Activated B cell treated with CpG ODN at 0.5 μM for 24 hours (primary cell): ENCODE data around the gene RBMS3. TPM values are rescaled to one million over a fixed set of nuclear protein-coding genes. Genes with fewer than 3 reads are reported as not detected.

ENCODE experiments used
- ATAC-seq: fragments of 200-7000 bp; cut with Tn5 transposase; one replicate; pipeline ENCODE4 v1.10.0; 2021; ENCODE audit warnings: low read depth, mild to moderate bottlenecking, moderate library complexity
- CTCF ChIA-PET: fragments of 350-600 bp; sonication (Branson Sonifier 250); formaldehyde crosslinking; loops from one replicate; lab custom pipeline; 2021; ENCODE audit warnings: antibody characterized with exemption; lab: Charles Lee
- POLR2A ChIA-PET: fragments of 350-600 bp; sonication (Branson Sonifier 250); formaldehyde crosslinking; loops from one replicate; lab custom pipeline; 2021; ENCODE audit warnings: antibody characterized with exemption; lab: Charles Lee
- DNase-seq: peaks from one replicate; pipeline ENCODE4 v3.0.0; 2022
- H3K27ac Mint-ChIP-seq: one replicate; pipeline ENCODE4 v1.8.0; 2020; ENCODE audit warnings: mixed read lengths
- H3K27me3 Mint-ChIP-seq: one replicate; pipeline ENCODE4 v1.8.0; 2021; ENCODE audit warnings: mixed read lengths
- H3K36me3 Mint-ChIP-seq: one replicate; pipeline ENCODE4 v1.8.0; 2021; ENCODE audit warnings: low read depth, mixed read lengths
- H3K4me1 Mint-ChIP-seq: one replicate; pipeline ENCODE4 v1.8.0; 2021; ENCODE audit warnings: mixed read lengths
- H3K4me3 Mint-ChIP-seq: one replicate; pipeline ENCODE4 v1.8.0; 2020; ENCODE audit warnings: mild to moderate bottlenecking, mixed read lengths
- H3K9me3 Mint-ChIP-seq: one replicate; pipeline ENCODE4 v1.8.0; 2020; ENCODE audit warnings: mixed read lengths
- intact Hi-C: fragments of 100-400 bp; cut with micrococcal nuclease; formaldehyde crosslinking; loops from one replicate; pipeline ENCODE4 v1.15.1; 2024
- total RNA-seq: library from RNA; stranded (reverse); gene quantifications from 2 replicates; pipeline ENCODE4 v1.2.3, GENCODE V29; 2022
- TF ChIP-seq, protein P1 (sequence below): fragments of 200-600 bp; IDR thresholded peaks from one replicate; pipeline ENCODE4 v1.8.0; 2022; ENCODE audit warnings: antibody characterized with exemption, mild to moderate bottlenecking

Gene RBMS3
- total RNA-seq, 1 donor from 2014 or later = 0.31 TPM

DNA sequence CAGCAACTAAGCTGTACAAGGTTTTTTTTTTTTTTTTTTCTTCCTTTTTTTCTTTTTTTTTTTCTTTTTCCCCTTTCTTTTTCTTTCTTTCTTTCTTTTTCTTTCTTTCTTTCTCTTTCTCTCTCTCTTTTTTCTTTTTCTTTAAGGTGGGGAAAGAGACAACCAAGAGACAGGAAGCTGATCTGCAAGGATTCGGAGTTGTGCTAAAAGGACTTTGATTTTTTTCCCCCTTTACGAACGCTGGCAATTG, 148 bp downstream of the RBMS3 start:
- TF ChIP-seq, protein P1, sequence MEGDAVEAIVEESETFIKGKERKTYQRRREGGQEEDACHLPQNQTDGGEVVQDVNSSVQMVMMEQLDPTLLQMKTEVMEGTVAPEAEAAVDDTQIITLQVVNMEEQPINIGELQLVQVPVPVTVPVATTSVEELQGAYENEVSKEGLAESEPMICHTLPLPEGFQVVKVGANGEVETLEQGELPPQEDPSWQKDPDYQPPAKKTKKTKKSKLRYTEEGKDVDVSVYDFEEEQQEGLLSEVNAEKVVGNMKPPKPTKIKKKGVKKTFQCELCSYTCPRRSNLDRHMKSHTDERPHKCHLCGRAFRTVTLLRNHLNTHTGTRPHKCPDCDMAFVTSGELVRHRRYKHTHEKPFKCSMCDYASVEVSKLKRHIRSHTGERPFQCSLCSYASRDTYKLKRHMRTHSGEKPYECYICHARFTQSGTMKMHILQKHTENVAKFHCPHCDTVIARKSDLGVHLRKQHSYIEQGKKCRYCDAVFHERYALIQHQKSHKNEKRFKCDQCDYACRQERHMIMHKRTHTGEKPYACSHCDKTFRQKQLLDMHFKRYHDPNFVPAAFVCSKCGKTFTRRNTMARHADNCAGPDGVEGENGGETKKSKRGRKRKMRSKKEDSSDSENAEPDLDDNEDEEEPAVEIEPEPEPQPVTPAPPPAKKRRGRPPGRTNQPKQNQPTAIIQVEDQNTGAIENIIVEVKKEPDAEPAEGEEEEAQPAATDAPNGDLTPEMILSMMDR = no peak
- Mint-ChIP-seq H3K9me3 (no peaks in the 10 kb centered on the region), H3K4me3 (peak overlapping the region; percentile 71), H3K27me3 (peaks cover 16% of the 10 kb centered on the region), H3K27ac (no peak overlapping the region), H3K4me1 (peaks cover 20% of the 10 kb centered on the region), H3K36me3 (no peaks in the 10 kb centered on the region)
- no peak for ATAC-seq
- POLR2A ChIA-PET = no interaction called here
- CTCF ChIA-PET = no interaction called here
- intact Hi-C loops = no loop called here
- DNase-seq = no peak

- peaks cover 20% of the 10 kb centered on the region for H3K4me1 Mint-ChIP-seq
- H3K27me3 Mint-ChIP-seq = peaks cover 16% of the 10 kb centered on the region
- TF ChIP-seq, protein P1 = no peak
- intact Hi-C loops = no loop called here
- no peaks in the 10 kb centered on the region for H3K36me3 Mint-ChIP-seq
- no peak for DNase-seq
- H3K4me3 Mint-ChIP-seq = peak overlapping the region; percentile 71
- H3K9me3 Mint-ChIP-seq = no peaks in the 10 kb centered on the region
- peak; percentile 25 for ATAC-seq
- no peak overlapping the region for H3K27ac Mint-ChIP-seq
- ChIA-PET POLR2A (no interaction called here), CTCF (no interaction called here)
Measured at GRCh38 chr3:29281344-29282241, 722 bp downstream of the RBMS3 start.

GRCh38 chr3:29282427-29283230, 1.8 kb downstream of the RBMS3 start:
- POLR2A ChIA-PET = no interaction called here
- Mint-ChIP-seq H3K4me1 (peaks cover 20% of the 10 kb centered on the region), H3K27ac (no peak overlapping the region), H3K36me3 (no peaks in the 10 kb centered on the region), H3K9me3 (no peaks in the 10 kb centered on the region), H3K4me3 (no peak overlapping the region), H3K27me3 (peaks cover 16% of the 10 kb centered on the region)
- CTCF ChIA-PET = no interaction called here
- DNase-seq = no peak
- TF ChIP-seq, protein P1 = no peak
- no peak for ATAC-seq
- intact Hi-C loops = no loop called here

DNA sequence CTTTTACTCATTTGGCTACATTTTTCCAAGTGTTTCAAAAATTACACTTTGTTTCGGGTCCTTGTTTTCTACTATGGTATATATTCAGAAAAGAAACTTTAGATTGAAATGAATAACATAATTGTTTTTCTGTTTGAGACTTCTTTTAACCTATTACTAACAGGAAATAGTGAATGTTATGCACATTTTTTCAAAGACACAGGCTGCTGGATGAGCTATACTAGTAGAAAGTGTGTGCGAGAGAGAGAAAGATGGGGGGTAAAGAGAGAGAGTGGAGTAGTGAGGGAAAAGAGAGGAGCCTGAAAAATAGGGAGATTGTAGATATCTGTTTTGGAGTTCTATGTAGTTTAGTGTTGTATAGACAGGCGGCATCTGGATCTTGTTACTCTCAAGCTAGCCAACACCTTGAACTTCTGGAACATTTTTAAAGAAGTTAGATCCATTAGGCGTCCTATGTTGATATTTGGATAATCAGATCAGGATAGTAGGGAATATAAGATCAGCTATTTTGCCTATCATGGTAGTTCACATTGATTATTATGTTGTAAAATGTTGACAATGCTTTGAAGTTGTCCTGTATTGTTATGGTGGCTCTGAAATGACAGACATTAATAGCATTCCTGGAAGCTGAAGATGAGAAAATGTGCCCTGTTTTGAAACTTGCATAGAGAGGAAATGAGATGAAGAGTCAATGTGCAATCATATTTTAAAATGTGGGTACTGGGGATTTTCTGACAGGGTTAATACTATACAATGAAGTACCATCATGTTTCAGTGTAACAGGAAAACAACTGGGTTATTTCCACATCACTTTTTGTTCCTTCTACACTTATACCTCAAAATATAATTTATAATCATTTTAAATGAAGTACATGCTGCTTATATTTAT, 2.6 kb downstream of the RBMS3 start:
- H3K9me3 Mint-ChIP-seq = no peaks in the 10 kb centered on the region
- H3K36me3 Mint-ChIP-seq = no peaks in the 10 kb centered on the region
- peaks cover 16% of the 10 kb centered on the region for H3K27me3 Mint-ChIP-seq
- no peak overlapping the region for H3K27ac Mint-ChIP-seq
- intact Hi-C loops = no loop called here
- ChIA-PET CTCF (no interaction called here), POLR2A (no interaction called here)
- H3K4me1 Mint-ChIP-seq = peaks cover 20% of the 10 kb centered on the region
- DNase-seq (no peak), ATAC-seq (no peak)
- TF ChIP-seq, protein P1 = no peak
- no peak overlapping the region for H3K4me3 Mint-ChIP-seq
